HepG2 (cell line): ENCODE data around the gene DDOST. TPM values are rescaled to one million over a fixed set of nuclear protein-coding genes. Genes with fewer than 3 reads are reported as not detected.

Experiments used
- AKNA ChIP-seq: sonication (generic); formaldehyde crosslinking; IDR thresholded peaks from 2 replicates; pipeline ENCODE4 v1.4.0; 2020; ENCODE audit warnings: missing genetic modification reagents, borderline replicate concordance
- CREM ChIP-seq, 2 experiments: sonication (generic) in 1 of 2; formaldehyde crosslinking in 1 of 2; IDR thresholded peaks; 2 replicates each; pipeline versions ENCODE4 v1.4.0 to v1.6.1; 2016 to 2020; ENCODE audit warnings: antibody characterized with exemption in 1 of 2, mild to moderate bottlenecking in 1 of 2, missing genetic modification reagents in 1 of 2
- HDAC1 ChIP-seq: sonication (generic); formaldehyde crosslinking; IDR thresholded peaks from 2 replicates; pipeline ENCODE4 v1.5.1; 2020; ENCODE audit warnings: mild to moderate bottlenecking, missing genetic modification reagents
- IKZF4 ChIP-seq: sonication (generic); formaldehyde crosslinking; IDR thresholded peaks from 2 replicates; pipeline ENCODE4 v1.5.1; 2020; ENCODE audit warnings: borderline replicate concordance, mild to moderate bottlenecking, low read depth, missing genetic modification reagents; ENCODE audit errors: not compliant biosample characterization
- KDM5B ChIP-seq: sonication (generic); formaldehyde crosslinking; IDR thresholded peaks from 2 replicates; pipeline ENCODE4 v1.4.0; 2020; ENCODE audit warnings: missing genetic modification reagents, mild to moderate bottlenecking, borderline replicate concordance
- KMT2A ChIP-seq: sonication (generic); formaldehyde crosslinking; IDR thresholded peaks from 2 replicates; pipeline ENCODE4 v1.4.0; 2020; ENCODE audit warnings: missing genetic modification reagents
- MXI1 ChIP-seq: IDR thresholded peaks from 3 replicates; pipeline ENCODE4 v1.6.1; 2012; ENCODE audit warnings: low read depth, low read length, inconsistent platforms, borderline replicate concordance
- NR2C2 ChIP-seq: sonication (generic); formaldehyde crosslinking; IDR thresholded peaks from 2 replicates; pipeline ENCODE4 v1.4.0; 2020; ENCODE audit warnings: missing genetic modification reagents, mild to moderate bottlenecking, moderate library complexity, borderline replicate concordance
- TARDBP ChIP-seq: sonication (generic); formaldehyde crosslinking; IDR thresholded peaks from 2 replicates; pipeline ENCODE4 v1.8.0; 2022; ENCODE audit warnings: mild to moderate bottlenecking, missing genetic modification reagents
- TFDP1 ChIP-seq: IDR thresholded peaks from 2 replicates; pipeline ENCODE4 v1.6.1; 2016; ENCODE audit warnings: missing compliant biosample characterization, missing genetic modification reagents, borderline replicate concordance
- THAP11 ChIP-seq: IDR thresholded peaks from 2 replicates; pipeline ENCODE4 v1.6.1; 2016; ENCODE audit warnings: missing biosample characterization, missing genetic modification reagents
- UBTF ChIP-seq: sonication (generic); formaldehyde crosslinking; IDR thresholded peaks from 2 replicates; pipeline ENCODE4 v1.4.0; 2020; ENCODE audit warnings: mild to moderate bottlenecking, missing genetic modification reagents
- ZBED4 ChIP-seq: sonication (generic); formaldehyde crosslinking; IDR thresholded peaks from 2 replicates; pipeline ENCODE4 v1.4.0; 2020; ENCODE audit warnings: missing genetic modification reagents, borderline replicate concordance
- ZNF674 ChIP-seq: sonication (generic); formaldehyde crosslinking; IDR thresholded peaks from 2 replicates; pipeline ENCODE4 v1.5.0; 2020; ENCODE audit warnings: low read depth, mild to moderate bottlenecking, missing genetic modification reagents
- polyA plus RNA-seq, 8 experiments: library from polyadenylated mRNA; depleted of rRNA in 3 of 8; stranded (reverse) in 7 of 8; unstranded in 1 of 8; fragments of >200 nt; fragmentation: Illumina TruSeq in 4 of 8; extraction: Trizol in 4 of 8; gene quantifications; 2 replicates each; pipeline versions ENCODE4 v1.2.1 to v1.2.3, GENCODE V29; 2011 to 2016; ENCODE audit warnings: low read depth in 4 of 8, missing spikeins in 1 of 8, mixed read lengths in 1 of 8; ENCODE audit not compliant: insufficient read depth in 1 of 8
- total RNA-seq, 5 experiments: library from RNA; depleted of rRNA; stranded (reverse); fragments of >200 nt; fragmentation: Illumina TruSeq; extraction: Trizol; gene quantifications; 2 replicates each; pipeline ENCODE4 v1.2.3, GENCODE V29; 2016; ENCODE audit warnings: low read depth in 1 of 5

Gene DDOST
- total and polyA plus RNA-seq, 2 of the 13 experiments (the other 11 are each of a cell fraction or from before 2014, with no cell fraction given): 335 to 494 TPM

- TF ChIP-seq ZBED4 (CRISPR knock-in tag) (peak; percentile 18; the same call in 1 of the 2 replicates), ZNF674 (CRISPR knock-in tag) (no peak), KMT2A (CRISPR knock-in tag) (peak; percentile 92; the same call in 1 of the 2 replicates), HDAC1 (CRISPR knock-in tag) (peak; percentile 93), NR2C2 (CRISPR knock-in tag) (peak; percentile 99), IKZF4 (CRISPR knock-in tag) (peak; percentile 4), MXI1 (peak; percentile 68; the same call in 1 of the 3 replicates), CREM (IDR thresholded peaks at IDR 0.05) (peak; percentile 83), CREM (CRISPR knock-in tag; IDR thresholded peaks at IDR 0.05) (no peak), THAP11 (peak; percentile 94), UBTF (CRISPR knock-in tag) (peak; percentile 69), TFDP1 (peak; percentile 71; the same call in 1 of the 2 replicates), TARDBP (CRISPR knock-in tag) (peak; percentile 86), AKNA (CRISPR knock-in tag) (no peak), KDM5B (CRISPR knock-in tag) (peak; percentile 31; the same call in 1 of the 2 replicates)
Measured at GRCh38 chr1:20661207-20662109, at the start of gene DDOST (continued).
